Thoracic aorta (tissue), 2 donors: ENCODE results near the gene ZNF503. TPM values are rescaled to one million over a fixed set of nuclear protein-coding genes. Genes with fewer than 3 reads are reported as not detected.

ENCODE experiments used
- ATAC-seq: fragments of 150-250 bp; one replicate; pipeline ENCODE4 v1.8.0; 2017; ENCODE audit warnings: low read depth; ENCODE audit not compliant: insufficient number of reproducible peaks, low FRiP score
- DNase-seq: peaks from one replicate; pipeline ENCODE4 v3.0.0-alpha.2; 2020; ENCODE audit warnings: low spot score
- H3K27ac ChIP-seq, 2 donors: fragments of 200-600 bp; sonication (generic); 1 replicate in 1 of 2; 2 replicates in 1 of 2; pipeline ENCODE4 v1.5.1; 2016; ENCODE audit warnings: mild to moderate bottlenecking in 2 of 2, moderate library complexity in 2 of 2
- H3K27me3 ChIP-seq: fragments of 200-600 bp; sonication (generic); replicated peaks from 2 replicates; pipeline ENCODE4 v1.6.0; 2016; ENCODE audit warnings: mild to moderate bottlenecking; ENCODE audit not compliant: insufficient read depth
- H3K36me3 ChIP-seq: fragments of 200-600 bp; sonication (generic); one replicate; pipeline ENCODE4 v1.5.1; 2016
- H3K4me1 ChIP-seq, 2 donors: fragments of 200-600 bp; sonication (generic); 1 replicate in 1 of 2; 2 replicates in 1 of 2; pipeline versions ENCODE4 v1.5.1 to v1.6.0; 2016; ENCODE audit warnings: low read depth in 2 of 2, mild to moderate bottlenecking in 1 of 2; ENCODE audit not compliant: control insufficient read depth in 1 of 2
- H3K4me3 ChIP-seq: fragments of 200-600 bp; sonication (generic); 2 replicates; pipeline ENCODE4 v1.5.1; 2016; ENCODE audit warnings: mild to moderate bottlenecking
- H3K9me3 ChIP-seq: fragments of 200-600 bp; sonication (generic); 2 replicates; pipeline ENCODE4 v1.5.1; 2016
- total RNA-seq, 2 donors: library from RNA; depleted of rRNA; stranded (reverse); fragments of >200 nt; gene quantifications; one replicate each; pipeline versions ENCODE4 v1.1.0 to v1.2.3, GENCODE V29; 2016
- TF ChIP-seq, protein P1 (sequence below): fragments of 200-600 bp; sonication (generic); IDR thresholded peaks from one replicate; pipeline ENCODE4 v1.5.1; 2019; ENCODE audit warnings: antibody characterized with exemption

Gene ZNF503
- total RNA-seq, 2 donors from 2014 or later = 28.8 to 42.3 TPM

DNA sequence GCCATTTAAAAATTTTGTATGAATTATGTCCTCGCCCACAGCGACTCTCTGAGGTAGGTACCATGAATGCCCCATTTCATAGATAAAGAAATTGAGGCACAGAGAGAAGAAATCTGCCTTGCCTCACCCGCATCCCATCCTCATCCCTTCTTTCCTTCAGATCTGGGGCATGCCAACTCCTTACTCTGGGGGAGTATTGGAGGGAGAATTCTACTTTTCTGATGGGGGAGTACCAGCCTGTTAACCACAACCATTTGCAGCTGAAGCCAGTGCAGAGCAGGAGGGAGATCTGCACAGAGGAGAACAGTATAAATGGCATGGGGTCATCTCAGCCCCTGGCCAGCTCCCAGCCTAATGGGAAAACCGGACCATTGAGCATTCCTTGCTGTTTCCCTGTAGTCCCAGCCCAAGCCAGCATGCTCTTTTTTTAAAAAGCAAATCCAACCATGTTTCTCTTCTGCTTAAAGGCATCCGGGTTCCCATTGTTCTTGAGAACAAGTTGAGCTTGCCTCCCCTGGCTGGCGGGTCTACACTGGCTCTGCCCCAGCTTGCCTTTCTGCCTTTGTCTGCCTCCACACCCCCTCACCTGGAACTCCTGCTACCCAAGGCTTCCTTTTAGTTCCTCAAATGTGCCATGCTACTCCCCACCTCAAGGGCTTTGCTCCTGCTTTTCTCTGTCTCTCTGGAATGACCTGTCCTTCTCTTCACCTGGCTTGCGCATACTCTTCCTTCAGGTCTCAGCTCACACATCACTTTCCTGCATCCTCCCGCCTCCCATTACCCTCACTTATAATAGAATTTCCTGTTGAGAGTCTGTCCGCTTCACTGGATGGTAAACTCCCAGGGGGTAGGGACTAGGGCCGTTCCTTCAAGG is 8.8 kb upstream of the ZNF503 start:
- no peak for DNase-seq
- peak overlapping the region in 1 of 2 donors; percentile 95 for H3K27ac ChIP-seq
- no peaks in the 10 kb centered on the region for H3K27me3 ChIP-seq
- H3K4me3 ChIP-seq = peak overlapping the region; percentile 94
- no peak for ATAC-seq
- H3K9me3 ChIP-seq = no peaks in the 10 kb centered on the region
- peaks cover 2 to 13% of the 10 kb centered on the region in 2 donors for H3K4me1 ChIP-seq
- H3K36me3 ChIP-seq = no peaks in the 10 kb centered on the region
- TF ChIP-seq, protein P1, sequence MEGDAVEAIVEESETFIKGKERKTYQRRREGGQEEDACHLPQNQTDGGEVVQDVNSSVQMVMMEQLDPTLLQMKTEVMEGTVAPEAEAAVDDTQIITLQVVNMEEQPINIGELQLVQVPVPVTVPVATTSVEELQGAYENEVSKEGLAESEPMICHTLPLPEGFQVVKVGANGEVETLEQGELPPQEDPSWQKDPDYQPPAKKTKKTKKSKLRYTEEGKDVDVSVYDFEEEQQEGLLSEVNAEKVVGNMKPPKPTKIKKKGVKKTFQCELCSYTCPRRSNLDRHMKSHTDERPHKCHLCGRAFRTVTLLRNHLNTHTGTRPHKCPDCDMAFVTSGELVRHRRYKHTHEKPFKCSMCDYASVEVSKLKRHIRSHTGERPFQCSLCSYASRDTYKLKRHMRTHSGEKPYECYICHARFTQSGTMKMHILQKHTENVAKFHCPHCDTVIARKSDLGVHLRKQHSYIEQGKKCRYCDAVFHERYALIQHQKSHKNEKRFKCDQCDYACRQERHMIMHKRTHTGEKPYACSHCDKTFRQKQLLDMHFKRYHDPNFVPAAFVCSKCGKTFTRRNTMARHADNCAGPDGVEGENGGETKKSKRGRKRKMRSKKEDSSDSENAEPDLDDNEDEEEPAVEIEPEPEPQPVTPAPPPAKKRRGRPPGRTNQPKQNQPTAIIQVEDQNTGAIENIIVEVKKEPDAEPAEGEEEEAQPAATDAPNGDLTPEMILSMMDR = no peak

DNA sequence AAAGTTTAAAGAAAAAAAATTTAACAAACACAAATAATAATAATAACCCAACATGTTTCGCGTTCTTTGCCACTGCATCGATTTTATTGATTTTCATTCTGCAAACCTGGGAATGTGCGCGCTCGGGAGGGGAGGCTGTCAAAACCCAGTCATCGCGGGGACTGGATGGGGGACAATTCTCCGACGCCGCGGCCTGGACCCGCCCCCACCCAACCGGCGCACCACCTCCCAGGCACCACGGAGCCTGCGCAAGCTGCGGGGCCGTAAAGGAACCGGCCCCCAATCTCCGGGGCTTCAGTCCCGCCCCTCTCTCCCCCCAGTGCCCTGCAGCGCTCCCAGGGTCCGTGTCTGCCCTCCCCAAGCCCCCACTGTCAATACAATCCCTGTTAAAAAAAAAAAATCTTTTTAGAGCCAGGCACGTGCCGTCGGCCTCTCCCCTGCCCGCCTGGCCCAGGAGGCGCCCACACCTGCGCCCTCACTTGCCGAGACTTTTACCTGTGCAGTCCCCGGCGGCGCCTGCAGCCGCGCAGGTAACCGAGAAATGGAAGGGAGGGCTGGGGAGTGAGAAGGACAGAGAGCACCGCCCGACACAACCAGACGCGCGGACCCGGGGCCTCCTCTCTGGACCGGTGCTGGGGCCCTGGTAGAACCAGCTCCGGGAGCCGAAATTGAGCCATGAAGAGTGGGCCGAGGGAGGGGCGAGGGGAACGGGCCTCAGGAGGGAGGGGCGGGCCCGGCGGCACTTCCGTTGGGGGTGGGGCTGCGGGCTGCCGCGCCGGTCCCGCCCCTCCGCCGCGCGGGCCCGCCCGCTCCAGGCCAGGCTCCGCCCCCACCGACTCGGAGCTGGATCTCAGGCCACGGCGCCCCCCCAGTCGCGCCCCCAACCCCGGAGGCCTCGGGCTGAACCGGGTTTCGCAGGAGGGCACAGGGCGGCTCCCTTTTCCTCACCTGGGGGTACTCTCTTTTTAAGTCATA is 7.6 kb upstream of the ZNF503 start:
- no peaks in the 10 kb centered on the region for H3K27me3 ChIP-seq
- H3K27ac ChIP-seq = peak overlapping the region; percentile 95
- H3K4me3 ChIP-seq = peak overlapping the region; percentile 94
- ATAC-seq = peak; percentile 85
- H3K4me1 ChIP-seq = peaks cover 2 to 24% of the 10 kb centered on the region in 2 donors
- no peaks in the 10 kb centered on the region for H3K9me3 ChIP-seq
- no peaks in the 10 kb centered on the region for H3K36me3 ChIP-seq
- TF ChIP-seq, protein P1 = no peak
- no peak for DNase-seq

DNA sequence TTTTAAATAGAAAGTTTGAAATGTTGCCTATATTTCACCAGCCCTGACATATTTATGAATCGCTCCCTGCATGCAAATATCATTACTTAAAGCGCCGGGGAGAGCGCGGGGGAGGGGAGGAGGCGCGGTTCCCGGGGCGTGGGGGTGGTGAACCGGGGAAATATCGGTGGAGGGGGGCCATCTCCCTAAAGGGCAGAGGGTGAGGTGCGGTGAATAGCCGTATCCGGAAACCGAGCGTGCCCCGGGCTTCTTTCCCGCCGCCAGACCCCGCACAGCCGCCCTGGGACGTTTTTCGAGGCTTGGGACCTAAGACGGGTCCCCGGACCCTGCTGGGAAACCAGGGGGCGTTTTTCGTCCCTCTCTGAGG is 6.9 kb upstream of the ZNF503 start:
- TF ChIP-seq, protein P1 = no peak
- no peaks in the 10 kb centered on the region for H3K36me3 ChIP-seq
- no peak for DNase-seq
- H3K4me1 ChIP-seq = peaks cover 2 to 29% of the 10 kb centered on the region in 2 donors
- ATAC-seq = no peak
- H3K27ac ChIP-seq = peak overlapping the region; percentile 95
- H3K9me3 ChIP-seq = no peaks in the 10 kb centered on the region
- H3K4me3 ChIP-seq = peak overlapping the region; percentile 94
- no peaks in the 10 kb centered on the region for H3K27me3 ChIP-seq

DNA sequence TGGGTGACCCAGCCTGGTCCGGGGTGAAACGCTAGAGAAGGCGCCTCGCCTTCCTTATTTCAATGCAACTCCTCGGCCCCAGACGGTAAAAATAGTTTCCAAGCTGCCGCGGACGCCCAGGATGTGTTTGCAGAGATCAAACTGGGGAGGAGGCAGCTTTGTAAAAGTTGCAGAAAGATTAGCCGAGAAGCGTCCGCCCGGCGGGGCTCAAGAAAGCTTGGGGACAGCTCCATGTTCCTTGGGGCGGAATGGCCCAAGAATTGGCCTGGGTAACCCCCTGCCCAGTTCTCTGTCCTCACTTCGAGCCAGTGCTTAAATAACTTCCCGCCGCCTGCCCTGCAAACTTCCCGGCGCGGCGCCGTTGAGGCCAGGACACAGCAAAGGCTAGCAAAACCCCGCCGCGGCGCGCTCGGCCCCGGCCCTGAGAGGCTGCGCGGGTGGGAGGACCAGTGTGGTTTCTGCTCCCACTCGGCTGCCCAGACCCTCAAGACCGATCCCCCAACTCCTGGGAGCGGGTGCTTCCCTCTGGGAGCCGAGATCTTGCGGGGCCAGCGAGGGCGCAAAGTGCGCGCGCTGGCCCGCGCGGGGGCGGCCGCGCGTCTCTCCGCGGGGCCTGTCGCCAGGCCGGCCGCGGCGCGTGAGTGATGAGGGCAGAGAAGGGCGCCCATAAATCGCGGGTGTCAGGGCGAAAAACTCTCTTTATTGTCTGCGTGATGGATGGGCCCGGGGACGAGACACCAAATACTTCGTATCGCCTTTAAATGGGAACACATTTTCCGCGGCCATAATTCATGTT is 6.3 kb upstream of the ZNF503 start:
- TF ChIP-seq, protein P1 = no peak
- Histone ChIP-seq H3K9me3 (no peaks in the 10 kb centered on the region), H3K4me3 (peak overlapping the region; percentile 94), H3K4me1 (peaks cover 2 to 29% of the 10 kb centered on the region in 2 donors), H3K27me3 (no peaks in the 10 kb centered on the region), H3K36me3 (no peaks in the 10 kb centered on the region), H3K27ac (peak overlapping the region; percentile 95)
- ATAC-seq = no peak
- no peak for DNase-seq
